ENCODE data around the gene SLC43A3. TPM values are rescaled to one million over a fixed set of nuclear protein-coding genes. Genes with fewer than 3 reads are reported as not detected.

SLC43A3 gene
- total RNA-seq, 1 experiment from 2014 or later = 21.4 TPM

- H3K9me3 ChIP-seq (ENCODE audit: control insufficient read depth, low read depth, low read length) = no peaks in the 10 kb centered on the region
- H4K91ac ChIP-seq (ENCODE audit: insufficient read length, low read depth, low read length) = no peak overlapping the region
- no peak overlapping the region for H3K18ac ChIP-seq (ENCODE audit: insufficient read length, low read depth, low read length)
- H2BK5ac ChIP-seq (ENCODE audit: insufficient read length, low read length) = no peak overlapping the region
- no peak overlapping the region for H2AK5ac ChIP-seq (ENCODE audit: insufficient read length, low read length)
- H3K4ac ChIP-seq (ENCODE audit: low read depth, low read length) = no peak overlapping the region
- H3K79me1 ChIP-seq (ENCODE audit: insufficient read depth, low read depth, low read length, poor library complexity, severe bottlenecking) = no peaks in the 10 kb centered on the region
- no peak overlapping the region for H2BK15ac ChIP-seq (ENCODE audit: low read depth, low read length)
- H3K4me1 ChIP-seq (ENCODE audit: insufficient read depth, low read length) = no peaks in the 10 kb centered on the region
- no peaks in the 10 kb centered on the region for H3K79me2 ChIP-seq (ENCODE audit: insufficient read depth, low read length)
- no peak overlapping the region for H3K27ac ChIP-seq (ENCODE audit: insufficient read length, low read depth, low read length)
- H2BK120ac ChIP-seq (ENCODE audit: low read depth, low read length, poor library complexity, severe bottlenecking) = no peak overlapping the region
- no peak overlapping the region for H3K14ac ChIP-seq (ENCODE audit: insufficient read depth, low read length)
- no peak overlapping the region for H3K23ac ChIP-seq (ENCODE audit: insufficient read length, low read depth, low read length)
- H3K9me3 Mint-ChIP-seq = no peaks in the 10 kb centered on the region
- no peak overlapping the region for H3K9ac ChIP-seq (ENCODE audit: extremely low read depth, insufficient read length, low read length)
- no peak overlapping the region for H3K4me2 ChIP-seq (ENCODE audit: insufficient read depth, insufficient read length, low read length)
- no peak for DNase-seq
- no peak overlapping the region for H3K56ac ChIP-seq (ENCODE audit: insufficient read length, low read depth, low read length)
- H3K27ac Mint-ChIP-seq = peak overlapping the region in 1 of 3 experiments; percentile 65; a peak in 1 of 7 replicates
- H2BK12ac ChIP-seq (ENCODE audit: insufficient read length, low read depth, low read length) = no peak overlapping the region
- no peak overlapping the region for H4K8ac ChIP-seq (replicated peaks; ENCODE audit: insufficient read length, low read depth, low read length)
- H3T11ph ChIP-seq (ENCODE audit: low read length) = no peak overlapping the region
- no peak overlapping the region for H3K4me3 Mint-ChIP-seq
- no CpG with 5 or more reads among the region's 7 CpGs for WGBS (ENCODE audit: extremely low coverage, insufficient read length, low lambda C conversion rate)
- H3K27me3 Mint-ChIP-seq (ENCODE audit: low read depth) = peaks cover 25% of the 10 kb centered on the region
- no peaks in the 10 kb centered on the region for H3K23me2 ChIP-seq (ENCODE audit: insufficient read length, low read depth, low read length, poor library complexity, severe bottlenecking)
- no peak overlapping the region for H2AFZ ChIP-seq (ENCODE audit: low read length)
- no peak for TF ChIP-seq CTCF (conservative IDR thresholded peaks at IDR 0.05)
- no peaks in the 10 kb centered on the region for H4K20me1 ChIP-seq (ENCODE audit: control insufficient read depth, insufficient read depth, insufficient read length)
- H2BK20ac ChIP-seq (ENCODE audit: low read depth, low read length, poor library complexity, severe bottlenecking) = no peak overlapping the region
- H3K4me1 Mint-ChIP-seq = 0 out of 4 replicates have a peak, but pooled peaks cover 0 to 3% of the 10 kb centered on the region in 2 experiments
- no peaks in the 10 kb centered on the region for H3K27me3 ChIP-seq (ENCODE audit: insufficient read depth, low read length)
- no peaks in the 10 kb centered on the region for H3K36me3 Mint-ChIP-seq (ENCODE audit: insufficient read depth in 1 of 3, low read depth in 3 of 3)
- H4K5ac ChIP-seq (ENCODE audit: insufficient read length, low read depth, low read length) = no peak overlapping the region
Observed at GRCh38 chr11:57436031-57436430, 9.1 kb upstream of the SLC43A3 start.

Measured in H9 (cell line).